Thyroid gland (tissue), 4 donors: ENCODE results near the gene CCDC3. TPM values are rescaled to one million over a fixed set of nuclear protein-coding genes. Genes with fewer than 3 reads are reported as not detected.

ENCODE experiments used
- DNase-seq, 2 donors: peaks; one replicate each; pipeline ENCODE4 v3.0.0-alpha.2; 2019
- H3K27ac ChIP-seq, 3 donors: fragments of 200-600 bp; sonication (generic); 1 replicate in 2 of 3; 2 replicates in 1 of 3; pipeline ENCODE4 v1.5.1; 2016 to 2019; ENCODE audit warnings: mild to moderate bottlenecking in 1 of 3, moderate library complexity in 1 of 3
- H3K27me3 ChIP-seq: fragments of 200-600 bp; sonication (generic); one replicate; pipeline ENCODE4 v1.5.1; 2019
- H3K36me3 ChIP-seq, 2 donors: fragments of 200-600 bp; sonication (generic); one replicate each; pipeline ENCODE4 v1.5.1; 2016 to 2019
- H3K4me1 ChIP-seq, 2 donors: fragments of 200-600 bp; sonication (generic); one replicate each; pipeline ENCODE4 v1.5.1; 2017 to 2019
- H3K4me3 ChIP-seq, 3 donors: fragments of 200-600 bp; sonication (generic); replicated peaks in 1 of 3; 1 replicate in 2 of 3; 2 replicates in 1 of 3; pipeline ENCODE4 v1.5.1; 2016; ENCODE audit warnings: mild to moderate bottlenecking in 1 of 3
- H3K9me3 ChIP-seq: fragments of 200-600 bp; sonication (generic); one replicate; pipeline ENCODE4 v1.5.1; 2017
- CTCF ChIP-seq, 6 experiments: fragments of 200-600 bp in 3 of 6; fragments of 450-650 bp in 3 of 6; sonication (generic) in 3 of 6; IDR thresholded peaks; one replicate each; pipeline ENCODE4 v1.5.1; 2016 to 2019; ENCODE audit warnings: antibody characterized with exemption in 6 of 6, mild to moderate bottlenecking in 2 of 6, inconsistent platforms in 1 of 6, moderate library complexity in 1 of 6
- POLR2A ChIP-seq, 2 donors: fragments of 450-650 bp; IDR thresholded peaks; one replicate each; pipeline ENCODE4 v1.6.1; 2017; ENCODE audit warnings: antibody characterized with exemption in 2 of 2, mild to moderate bottlenecking in 2 of 2, moderate library complexity in 1 of 2
- WGBS, 2 donors: methylation state at CpG; one replicate each; pipeline ENCODE4 v1.1.5; 2017; 5-methylcytosine and 5-hydroxymethylcytosine counted together
- intact Hi-C: fragments of 100-400 bp; cut with DNase I; formaldehyde crosslinking; loops from one replicate; pipeline ENCODE4 v1.15.1; 2023
- small RNA-seq: library from RNA; depleted of rRNA; stranded (forward); fragments of <200 nt; gene quantifications from one replicate; pipeline ENCODE3, GENCODE V24; 2016
- total RNA-seq, 4 donors: library from RNA; depleted of rRNA; stranded (reverse); fragments of >200 nt; gene quantifications; one replicate each; pipeline ENCODE4 v1.2.3, GENCODE V29; 2016

The CCDC3 gene
- total RNA-seq, 4 donors from 2014 or later, result 4.7 to 18.7 (median 7.3) TPM

GRCh38 chr10:12847361-12847975 lies 154.0 kb downstream of the CCDC3 start:
- H3K4me3 ChIP-seq, result no peak overlapping the region
- H3K36me3 ChIP-seq, result no peaks in the 10 kb centered on the region
- WGBS, 2 donors, result 79 to 80% methylated on average over 12 to 13 of the region's 14 CpGs
- intact Hi-C loops, result no loop called here
- TF ChIP-seq CTCF (IDR thresholded peaks at IDR 0.05) (no peak), POLR2A (IDR thresholded peaks at IDR 0.05) (no peak)
- no peak overlapping the region for H3K27ac ChIP-seq
- DNase-seq, result no peak
- H3K27me3 ChIP-seq, result no peaks in the 10 kb centered on the region
- H3K4me1 ChIP-seq, result peaks cover 18 to 38% of the 10 kb centered on the region in 2 donors
- H3K9me3 ChIP-seq, result no peaks in the 10 kb centered on the region

GRCh38 chr10:12846718-12847117 lies 154.8 kb downstream of the CCDC3 start:
- intact Hi-C loops, result no loop called here
- Histone ChIP-seq H3K27me3 (no peaks in the 10 kb centered on the region), H3K27ac (no peak overlapping the region), H3K36me3 (no peaks in the 10 kb centered on the region), H3K4me1 (peaks cover 18 to 38% of the 10 kb centered on the region in 2 donors), H3K9me3 (no peaks in the 10 kb centered on the region), H3K4me3 (no peak overlapping the region)
- no peak for TF ChIP-seq CTCF (IDR thresholded peaks at IDR 0.05)
- TF ChIP-seq POLR2A (IDR thresholded peaks at IDR 0.05), result no peak
- no peak for DNase-seq
- 64 to 91% methylated on average over 1 of the region's 1 CpG for WGBS, 2 donors

Small RNAs within 50 kb of the gene (small RNA-seq; reads per million reads assigned to genes)
- not detected for gene RNA5SP300

Other genes starting within 250 kb of the CCDC3 start
- gene OPTN, start 98.5 kb upstream of the CCDC3 start, total RNA-seq, result 10 to 100 TPM; 19.9 to 39.5 (median 26.8) TPM
- 1 to 10 TPM in 1 of 4 donors, under 1 TPM in 3; 0.24 to 1.4 (median 0.49) TPM for gene MCM10, start 159.8 kb upstream of the CCDC3 start, total RNA-seq
- not detected for gene UCMA, start 232.7 kb upstream of the CCDC3 start, total RNA-seq